NCI-H1694 (cell line): ENCODE measurements around the gene PRKAG2.
"Not testable (repeated sequence)": the region's sequence is repeated elsewhere in the genome, so short reads cannot be mapped to it uniquely, and the experiment has no call there.

Experiments used
- DNase-seq: peaks from one replicate; lab custom pipeline; 2025; lab: John Stamatoyannopoulos, UW

The PRKAG2 gene

GRCh38 chr7:151786241-151786640 is 90.7 kb downstream of the PRKAG2 start:
- DNase-seq, result no peak

GRCh38 chr7:151785681-151785965 is 91.3 kb downstream of the PRKAG2 start:
- no peak for DNase-seq

GRCh38 chr7:151784853-151785680 is 91.8 kb downstream of the PRKAG2 start:
- DNase-seq, result no peak

- DNase-seq, result no peak
These were observed 92.8 kb downstream of the PRKAG2 start for GRCh38 chr7:151783958-151784575.

- DNase-seq, result peak; percentile 11
These were observed 94.1 kb downstream of the PRKAG2 start for GRCh38 chr7:151782598-151783448.

- not testable (repeated sequence) for DNase-seq
These were observed 94.7 kb downstream of the PRKAG2 start for GRCh38 chr7:151782256-151782597.

GRCh38 chr7:151781161-151781845 is 95.6 kb downstream of the PRKAG2 start:
- DNase-seq, result no peak

GRCh38 chr7:151780631-151781030 is 96.3 kb downstream of the PRKAG2 start:
- DNase-seq, result no peak

GRCh38 chr7:151779678-151780077 is 97.2 kb downstream of the PRKAG2 start:
- DNase-seq, result no peak

- no peak for DNase-seq
These were observed 97.7 kb downstream of the PRKAG2 start for GRCh38 chr7:151779255-151779654.

- no peak for DNase-seq
These were observed 98.8 kb downstream of the PRKAG2 start for GRCh38 chr7:151777908-151778670.

- no peak for DNase-seq
These were observed 99.4 kb downstream of the PRKAG2 start for GRCh38 chr7:151777495-151777880.

- no peak for DNase-seq
These were observed 99.9 kb downstream of the PRKAG2 start for GRCh38 chr7:151776876-151777494.

GRCh38 chr7:151776446-151776845 is 100.5 kb downstream of the PRKAG2 start:
- no peak for DNase-seq

GRCh38 chr7:151775547-151776443 is 101.1 kb downstream of the PRKAG2 start:
- no peak for DNase-seq

GRCh38 chr7:151774951-151775350 is 102.0 kb downstream of the PRKAG2 start:
- DNase-seq, result no peak

GRCh38 chr7:151773797-151774196 is 103.1 kb downstream of the PRKAG2 start:
- DNase-seq, result no peak

- no peak for DNase-seq
These were observed 106.7 kb downstream of the PRKAG2 start for GRCh38 chr7:151770232-151770631.

- no peak for DNase-seq
These were observed 107.6 kb downstream of the PRKAG2 start for GRCh38 chr7:151769188-151769821.

- no peak for DNase-seq
These were observed 108.1 kb downstream of the PRKAG2 start for GRCh38 chr7:151768805-151769187.
